GM19043 (cell line): ENCODE results near the gene ARHGEF4.

Source experiments
- ATAC-seq: cut with Tn5 transposase; IDR thresholded peaks from one replicate; pipeline ENCODE4 v1.9.1; 2021; ENCODE audit warnings: low read depth; ENCODE audit not compliant: unreplicated experiment

The ARHGEF4 gene

GRCh38 chr2:131033786-131034121 is 197.0 kb downstream of the ARHGEF4 start:
- no peak for ATAC-seq

- no peak for ATAC-seq
Observed at GRCh38 chr2:131034122-131035051, 197.7 kb downstream of the ARHGEF4 start.

GRCh38 chr2:131035112-131035825 is 198.6 kb downstream of the ARHGEF4 start:
- ATAC-seq, result no peak

GRCh38 chr2:131035826-131036231 is 199.1 kb downstream of the ARHGEF4 start:
- ATAC-seq, result no peak

GRCh38 chr2:131036269-131036668 is 199.6 kb downstream of the ARHGEF4 start:
- no peak for ATAC-seq

- no peak for ATAC-seq
Observed at GRCh38 chr2:131036696-131037397, 200.1 kb downstream of the ARHGEF4 start.

- ATAC-seq, result no peak
Observed at GRCh38 chr2:131037398-131038257, 200.9 kb downstream of the ARHGEF4 start.

- ATAC-seq, result no peak
Observed at GRCh38 chr2:131038258-131039100, 201.8 kb downstream of the ARHGEF4 start.

- no peak for ATAC-seq
Observed at GRCh38 chr2:131039101-131039440, 202.4 kb downstream of the ARHGEF4 start.

- no peak for ATAC-seq
Observed at GRCh38 chr2:131039535-131039907, 202.8 kb downstream of the ARHGEF4 start.

GRCh38 chr2:131039908-131040660 is 203.4 kb downstream of the ARHGEF4 start:
- ATAC-seq, result peak; percentile 51

- no peak for ATAC-seq
Observed at GRCh38 chr2:131040661-131041401, 204.1 kb downstream of the ARHGEF4 start.

- ATAC-seq, result no peak
Observed at GRCh38 chr2:131041402-131042147, 204.9 kb downstream of the ARHGEF4 start.

GRCh38 chr2:131042148-131042775 is 205.5 kb downstream of the ARHGEF4 start:
- ATAC-seq, result no peak

GRCh38 chr2:131043199-131044074 is 206.7 kb downstream of the ARHGEF4 start:
- ATAC-seq, result no peak
